Measurements from ENCODE around the gene ZNRF2.

The ZNRF2 gene

GRCh38 chr7:30351724-30352123, 67.3 kb downstream of the ZNRF2 start:
- no peaks in the 10 kb centered on the region for H3K36me3 ChIP-seq (replicated peaks; ENCODE audit: insufficient read depth, low read length)
- H4K20me1 ChIP-seq (ENCODE audit: insufficient read depth, low read length): no peaks in the 10 kb centered on the region
- DNase-seq: no peak
- peaks cover 22% of the 10 kb centered on the region for H3F3A ChIP-seq (ENCODE audit: insufficient read depth, low read length)
- H3K9me3 ChIP-seq (replicated peaks; ENCODE audit: insufficient read depth, low read length): no peaks in the 10 kb centered on the region
- no peak overlapping the region for H3K27ac ChIP-seq (ENCODE audit: low read length)
- H3K27me3 ChIP-seq (replicated peaks; ENCODE audit: insufficient read depth, low read length): no peaks in the 10 kb centered on the region
- peaks cover 17% of the 10 kb centered on the region for H3K4me1 ChIP-seq (ENCODE audit: low read length)
- no peak overlapping the region for H3K9ac ChIP-seq (ENCODE audit: low read length)
- H3K79me2 ChIP-seq (ENCODE audit: low read length): peaks cover 79% of the 10 kb centered on the region
- H3K4me3 ChIP-seq (ENCODE audit: low read length): no peak overlapping the region
- no peak overlapping the region for H3K4me2 ChIP-seq (ENCODE audit: low read depth, low read length)
- H2AFZ ChIP-seq (ENCODE audit: low read length): no peak overlapping the region
- H3K9me2 ChIP-seq (replicated peaks; ENCODE audit: insufficient read depth, low read length): no peaks in the 10 kb centered on the region
- no peak for TF ChIP-seq CTCF (IDR thresholded peaks at IDR 0.05; ENCODE audit: low read length)
- no peak for TF ChIP-seq EZH2 (optimal IDR thresholded peaks at IDR 0.05; ENCODE audit: low read depth, low read length)
- no peak for TF ChIP-seq EZH2phosphoT487 (IDR thresholded peaks at IDR 0.05; ENCODE audit: low read length)

GRCh38 chr7:30352169-30352568, 67.8 kb downstream of the ZNRF2 start:
- Histone ChIP-seq H3K79me2 (ENCODE audit: low read length) (peaks cover 75% of the 10 kb centered on the region), H3K27me3 (replicated peaks; ENCODE audit: insufficient read depth, low read length) (no peaks in the 10 kb centered on the region), H3F3A (ENCODE audit: insufficient read depth, low read length) (peaks cover 21% of the 10 kb centered on the region), H3K27ac (ENCODE audit: low read length) (no peak overlapping the region), H3K9me3 (replicated peaks; ENCODE audit: insufficient read depth, low read length) (no peaks in the 10 kb centered on the region), H4K20me1 (ENCODE audit: insufficient read depth, low read length) (no peaks in the 10 kb centered on the region), H3K9me2 (replicated peaks; ENCODE audit: insufficient read depth, low read length) (no peaks in the 10 kb centered on the region), H3K4me3 (ENCODE audit: low read length) (no peak overlapping the region), H3K9ac (ENCODE audit: low read length) (no peak overlapping the region), H3K36me3 (replicated peaks; ENCODE audit: insufficient read depth, low read length) (no peaks in the 10 kb centered on the region), H3K4me1 (ENCODE audit: low read length) (peaks cover 14% of the 10 kb centered on the region), H2AFZ (ENCODE audit: low read length) (no peak overlapping the region), H3K4me2 (ENCODE audit: low read depth, low read length) (no peak overlapping the region)
- no peak for DNase-seq
- TF ChIP-seq EZH2 (optimal IDR thresholded peaks at IDR 0.05; ENCODE audit: low read depth, low read length): no peak
- no peak for TF ChIP-seq EZH2phosphoT487 (IDR thresholded peaks at IDR 0.05; ENCODE audit: low read length)
- TF ChIP-seq CTCF (IDR thresholded peaks at IDR 0.05; ENCODE audit: low read length): peak; percentile 41

GRCh38 chr7:30353532-30353931, 69.1 kb downstream of the ZNRF2 start:
- Histone ChIP-seq H3K9ac (ENCODE audit: low read length) (no peak overlapping the region), H4K20me1 (ENCODE audit: insufficient read depth, low read length) (no peaks in the 10 kb centered on the region), H3K4me3 (ENCODE audit: low read length) (no peak overlapping the region), H3K79me2 (ENCODE audit: low read length) (peaks cover 65% of the 10 kb centered on the region), H3K4me2 (ENCODE audit: low read depth, low read length) (no peak overlapping the region), H3K4me1 (ENCODE audit: low read length) (peaks cover 6% of the 10 kb centered on the region), H3K36me3 (replicated peaks; ENCODE audit: insufficient read depth, low read length) (no peaks in the 10 kb centered on the region), H2AFZ (ENCODE audit: low read length) (no peak overlapping the region), H3K27me3 (replicated peaks; ENCODE audit: insufficient read depth, low read length) (no peaks in the 10 kb centered on the region), H3K9me3 (replicated peaks; ENCODE audit: insufficient read depth, low read length) (no peaks in the 10 kb centered on the region), H3K27ac (ENCODE audit: low read length) (no peak overlapping the region), H3F3A (ENCODE audit: insufficient read depth, low read length) (peaks cover 8% of the 10 kb centered on the region), H3K9me2 (replicated peaks; ENCODE audit: insufficient read depth, low read length) (no peaks in the 10 kb centered on the region)
- TF ChIP-seq CTCF (IDR thresholded peaks at IDR 0.05; ENCODE audit: low read length): no peak
- no peak for TF ChIP-seq EZH2phosphoT487 (IDR thresholded peaks at IDR 0.05; ENCODE audit: low read length)
- no peak for TF ChIP-seq EZH2 (optimal IDR thresholded peaks at IDR 0.05; ENCODE audit: low read depth, low read length)
- DNase-seq: no peak
